Measurements from ENCODE around the gene DOP1A.

DOP1A gene

GRCh38 chr6:83198486-83199172, 131.2 kb downstream of the DOP1A start:
- DNase-seq (ENCODE audit: low read depth in 2 of 2), result no peak

GRCh38 chr6:83199173-83199862, 131.8 kb downstream of the DOP1A start:
- no peak for DNase-seq (ENCODE audit: low read depth in 2 of 2)

GRCh38 chr6:83199863-83200225, 132.4 kb downstream of the DOP1A start:
- no peak for DNase-seq (ENCODE audit: low read depth in 2 of 2)

- DNase-seq (ENCODE audit: low read depth in 2 of 2), result no peak
Measured at GRCh38 chr6:83202031-83202430, 134.6 kb downstream of the DOP1A start.

GRCh38 chr6:83215131-83216047, 147.9 kb downstream of the DOP1A start:
- peak in 1 of 2 donors; percentile 31 for DNase-seq (ENCODE audit: low read depth in 2 of 2)

- DNase-seq (ENCODE audit: low read depth in 2 of 2), result no peak
Measured at GRCh38 chr6:83216806-83217205, 149.3 kb downstream of the DOP1A start.

All from activated CD4-positive, alpha-beta T cell treated with anti-CD3 and anti-CD28 coated beads for 24 hours (primary cell).